SK-N-SH (cell line): Measurements from ENCODE around the gene DDIAS. TPM values are rescaled to one million over a fixed set of nuclear protein-coding genes. Genes with fewer than 3 reads are reported as not detected.

Source experiments
- CTCF ChIA-PET: fragments of 300-600, 350-600 bp; formaldehyde crosslinking; extraction: SDS; loops from one replicate; lab custom pipeline; 2021; lab: Yijun Ruan, JAX
- POLR2A ChIA-PET: fragments of 350-600 bp; sonication (Branson Sonifier 250); formaldehyde crosslinking; extraction: SDS; loops from one replicate; lab custom pipeline; 2020; ENCODE audit warnings: antibody characterized with exemption, inconsistent platforms; lab: Yijun Ruan, JAX
- DNase-seq: peaks from one replicate; pipeline ENCODE4 v3.0.0; 2012
- H2AFZ ChIP-seq: fragments of 200-600 bp; sonication (generic); 2 replicates; pipeline ENCODE4 v1.8.1; 2016; ENCODE audit warnings: antibody characterized with exemption, mild to moderate bottlenecking, low read depth
- H3F3A ChIP-seq: fragments of 200-600 bp; sonication (generic); replicated peaks from 2 replicates; pipeline ENCODE3; 2016; ENCODE audit warnings: antibody characterized with exemption, mild to moderate bottlenecking; ENCODE audit not compliant: insufficient read depth
- H3K27ac ChIP-seq, 2 experiments: fragments of 200-500 bp in 1 of 2; fragments of 200-600 bp in 1 of 2; sonication (Bioruptor generic) in 1 of 2; sonication (generic), shearing (Covaris generic) in 1 of 2; 2 replicates each; pipeline versions ENCODE4 v1.5.1 to v1.6.1; 2014 to 2016; ENCODE audit warnings: low read depth in 2 of 2, inconsistent platforms in 1 of 2, low read length in 1 of 2, mild to moderate bottlenecking in 1 of 2, mixed read lengths in 1 of 2
- H3K27me3 ChIP-seq: fragments of 200-600 bp; sonication (generic), shearing (Covaris generic); 2 replicates; pipeline ENCODE4 v1.6.1; 2016; ENCODE audit warnings: mixed run types; ENCODE audit not compliant: insufficient read depth
- H3K36me3 ChIP-seq, 2 experiments: fragments of 200-500 bp in 1 of 2; fragments of 200-600 bp in 1 of 2; sonication (Bioruptor generic) in 1 of 2; sonication (generic) in 1 of 2; replicated peaks in 1 of 2; 2 replicates each; pipeline versions ENCODE3 to v1.5.1; 2014 to 2016; ENCODE audit warnings: low read length in 1 of 2, mild to moderate bottlenecking in 1 of 2; ENCODE audit not compliant: insufficient read depth in 2 of 2, control insufficient read depth in 1 of 2
- H3K4me1 ChIP-seq, 2 experiments: fragments of 200-500 bp in 1 of 2; fragments of 200-600 bp in 1 of 2; sonication (Bioruptor generic) in 1 of 2; sonication (generic), shearing (Covaris generic) in 1 of 2; 2 replicates each; pipeline versions ENCODE4 v1.5.1 to v1.6.1; 2014 to 2016; ENCODE audit warnings: low read depth in 1 of 2, low read length in 1 of 2, mixed run types in 1 of 2; ENCODE audit not compliant: insufficient read depth in 2 of 2, control insufficient read depth in 1 of 2
- H3K4me2 ChIP-seq: fragments of 200-600 bp; sonication (generic), shearing (Covaris generic); 2 replicates; pipeline ENCODE4 v1.6.1; 2017; ENCODE audit warnings: mixed run types
- H3K4me3 ChIP-seq, 2 experiments: fragments of 200-500 bp in 1 of 2; fragments of 200-600 bp in 1 of 2; sonication (Bioruptor generic) in 1 of 2; sonication (generic), shearing (Covaris generic) in 1 of 2; 2 replicates each; pipeline versions ENCODE4 v1.5.1 to v1.8.1; 2014 to 2016; ENCODE audit warnings: low read depth in 2 of 2, inconsistent platforms in 1 of 2, low read length in 1 of 2, mild to moderate bottlenecking in 1 of 2, mixed read lengths in 1 of 2, moderate library complexity in 1 of 2
- H3K79me2 ChIP-seq: fragments of 200-600 bp; sonication (generic); 2 replicates; pipeline ENCODE4 v1.8.1; 2017; ENCODE audit warnings: mild to moderate bottlenecking; ENCODE audit not compliant: insufficient read depth
- H3K9ac ChIP-seq: fragments of 200-600 bp; sonication (generic); 2 replicates; pipeline ENCODE4 v1.6.1; 2017; ENCODE audit warnings: mixed run types
- H3K9me2 ChIP-seq: fragments of 200-600 bp; sonication (generic); 2 replicates; pipeline ENCODE4 v1.6.1; 2017; ENCODE audit warnings: mixed run types
- H3K9me3 ChIP-seq: fragments of 200-600 bp; sonication (generic); 2 replicates; pipeline ENCODE4 v1.6.1; 2017; ENCODE audit warnings: mixed run types, mild to moderate bottlenecking, moderate library complexity
- H4K20me1 ChIP-seq: fragments of 200-600 bp; sonication (generic); 2 replicates; pipeline ENCODE4 v1.6.1; 2017; ENCODE audit warnings: mild to moderate bottlenecking, mixed run types; ENCODE audit not compliant: insufficient read depth
- CHD2 ChIP-seq: fragments of 150-350 bp; IDR thresholded peaks from 2 replicates; pipeline ENCODE4 v1.6.1; 2018; ENCODE audit warnings: low read length; ENCODE audit not compliant: partially characterized antibody
- EZH2phosphoT487 ChIP-seq: fragments of 200-600 bp; sonication (generic); IDR thresholded peaks from 2 replicates; pipeline ENCODE4 v1.6.1; 2017; ENCODE audit warnings: low read depth, mixed run types, mild to moderate bottlenecking, antibody characterized with exemption, moderate library complexity, borderline replicate concordance
- FOSL2 ChIP-seq: IDR thresholded peaks from 2 replicates; pipeline ENCODE4 v1.4.0; 2012; ENCODE audit warnings: low read depth, mild to moderate bottlenecking, moderate library complexity, borderline replicate concordance
- FOXM1 ChIP-seq: IDR thresholded peaks from 2 replicates; pipeline ENCODE4 v1.4.0; 2012; ENCODE audit warnings: low read depth, mild to moderate bottlenecking
- GATA2 ChIP-seq: sonication (generic); formaldehyde crosslinking; IDR thresholded peaks from 2 replicates; pipeline ENCODE4 v1.5.0; 2020; ENCODE audit warnings: mild to moderate bottlenecking, missing genetic modification reagents
- IRF3 ChIP-seq: fragments of 150-350 bp; IDR thresholded peaks from 2 replicates; pipeline ENCODE4 v1.6.1; 2016; ENCODE audit warnings: mild to moderate bottlenecking, low read depth, low read length
- MEF2A ChIP-seq: IDR thresholded peaks from 2 replicates; pipeline ENCODE4 v1.4.0; 2012; ENCODE audit warnings: low read depth, borderline replicate concordance
- NRF1 ChIP-seq: IDR thresholded peaks from 2 replicates; pipeline ENCODE4 v1.6.1; 2012; ENCODE audit warnings: low read depth, mild to moderate bottlenecking, low read length
- RCOR1 ChIP-seq: fragments of 150-350 bp; IDR thresholded peaks from 2 replicates; pipeline ENCODE4 v1.6.1; 2017; ENCODE audit warnings: antibody characterized with exemption, low read length
- REST ChIP-seq: IDR thresholded peaks from 2 replicates; pipeline ENCODE4 v1.6.1; 2012; ENCODE audit warnings: mild to moderate bottlenecking, low read depth, low read length, moderate library complexity
- SMC3 ChIP-seq: IDR thresholded peaks from 2 replicates; pipeline ENCODE4 v1.6.1; 2012; ENCODE audit warnings: low read depth, low read length, improper control_type of control experiment
- TCF12 ChIP-seq: IDR thresholded peaks from 2 replicates; pipeline ENCODE4 v1.4.0; 2012
- TEAD4 ChIP-seq: IDR thresholded peaks from 2 replicates; pipeline ENCODE4 v1.4.0; 2012; ENCODE audit warnings: mild to moderate bottlenecking, borderline replicate concordance; ENCODE audit not compliant: insufficient read depth
- YY1 ChIP-seq: IDR thresholded peaks from 2 replicates; pipeline ENCODE4 v1.4.0; 2012; ENCODE audit warnings: low read depth, mild to moderate bottlenecking
- WGBS: methylation state at CpG from one replicate; pipeline ENCODE4 v1.1.6; 2017; ENCODE audit warnings: low lambda C conversion rate; 5-methylcytosine and 5-hydroxymethylcytosine counted together
- polyA plus RNA-seq, 3 experiments: library from polyadenylated mRNA; depleted of rRNA; stranded (reverse); fragments of >200 nt; gene quantifications; 2 replicates each; pipeline ENCODE4 v1.2.3, GENCODE V29; 2012
- TF ChIP-seq, protein P1 (sequence below): IDR thresholded peaks from 2 replicates; pipeline ENCODE4 v1.4.0; 2012; ENCODE audit warnings: low read depth, borderline replicate concordance

Gene DDIAS
- polyA plus RNA-seq, 1 of the 3 experiments (the other 2 are of a cell fraction) = 4.4 TPM

DNA sequence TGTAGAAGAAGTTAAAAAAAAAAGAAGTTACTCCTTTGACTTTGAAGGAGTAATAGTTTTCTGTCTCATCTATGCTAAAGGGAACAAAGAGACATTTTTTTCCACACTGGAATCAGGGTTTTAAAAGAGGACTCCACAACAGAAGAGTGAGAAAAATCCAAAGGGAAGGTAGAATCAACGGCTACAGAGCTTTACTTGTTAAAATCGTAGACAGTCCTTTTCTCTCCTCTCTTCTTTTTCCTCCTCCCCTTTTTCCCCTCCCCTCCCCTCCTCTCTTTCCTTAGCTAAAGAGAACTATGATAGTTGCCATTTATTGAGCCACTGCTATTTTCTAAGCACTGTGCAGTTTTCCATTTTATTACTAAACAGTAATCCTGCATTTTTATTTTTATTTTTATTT, 29.2 kb downstream of the DDIAS start:
- POLR2A ChIA-PET = no interaction called here
- Histone ChIP-seq H3K27me3 (no peaks in the 10 kb centered on the region), H3K4me1 (no peaks in the 10 kb centered on the region), H4K20me1 (no peaks in the 10 kb centered on the region), H3K4me3 (no peak overlapping the region), H3K36me3 (peaks cover 9 to 12% of the 10 kb centered on the region in 2 experiments), H3K4me2 (no peak overlapping the region), H3K9me2 (no peaks in the 10 kb centered on the region), H2AFZ (no peak overlapping the region), H3K79me2 (no peaks in the 10 kb centered on the region), H3K9me3 (no peaks in the 10 kb centered on the region), H3K27ac (no peak overlapping the region), H3F3A (peaks cover 5% of the 10 kb centered on the region), H3K9ac (no peak overlapping the region)
- CTCF ChIA-PET = interaction anchor here (1.1 to 1.8 kb wide), 3 partner anchors 8 to 213 kb away, joined by 3 to 9 read pairs (median 4); no protein-coding TSS in a partner anchor
- no peak for TF ChIP-seq GATA2
- DNase-seq = no peak
- 93% methylated on average over 2 of the region's 2 CpGs for WGBS

DNA sequence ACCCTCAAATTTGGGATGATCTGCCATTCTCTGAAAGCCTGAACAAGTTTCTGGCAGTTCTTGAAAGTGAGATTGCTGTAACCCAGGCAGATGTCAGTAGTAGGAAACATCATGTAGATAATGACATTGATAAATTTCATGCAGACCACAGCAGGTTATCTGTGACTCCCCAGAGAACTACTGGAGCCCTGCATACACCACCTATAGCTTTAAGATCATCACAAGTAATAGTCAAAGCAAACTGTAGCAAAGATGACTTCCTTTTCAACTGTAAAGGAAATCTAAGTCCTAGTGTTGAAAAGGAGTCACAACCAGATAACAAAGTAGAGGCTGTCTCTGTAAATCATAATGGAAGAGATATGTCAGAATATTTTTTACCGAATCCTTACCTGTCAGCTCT, 31.0 kb downstream of the DDIAS start:
- ChIA-PET CTCF (no interaction called here), POLR2A (no interaction called here)
- no peaks in the 10 kb centered on the region for H3K4me1 ChIP-seq
- no peak overlapping the region for H3K9ac ChIP-seq
- no peak overlapping the region for H2AFZ ChIP-seq
- no peaks in the 10 kb centered on the region for H3K27me3 ChIP-seq
- H3K9me3 ChIP-seq = no peaks in the 10 kb centered on the region
- 100% methylated on average over 1 of the region's 1 CpG for WGBS
- H3F3A ChIP-seq = peaks cover 5% of the 10 kb centered on the region
- no peak overlapping the region for H3K27ac ChIP-seq
- no peaks in the 10 kb centered on the region for H3K79me2 ChIP-seq
- no peak overlapping the region for H3K4me2 ChIP-seq
- H4K20me1 ChIP-seq = no peaks in the 10 kb centered on the region
- no peak overlapping the region for H3K4me3 ChIP-seq
- DNase-seq = no peak
- H3K36me3 ChIP-seq = peaks cover 9 to 12% of the 10 kb centered on the region in 2 experiments
- TF ChIP-seq YY1 (no peak), CHD2 (no peak), FOSL2 (no peak), NRF1 (no peak)
- no peaks in the 10 kb centered on the region for H3K9me2 ChIP-seq

GRCh38 chr11:82936261-82936660, 34.7 kb downstream of the DDIAS start:
- POLR2A ChIA-PET = no interaction called here
- H3K9me2 ChIP-seq = no peaks in the 10 kb centered on the region
- H3K27ac ChIP-seq = no peak overlapping the region
- no peaks in the 10 kb centered on the region for H3K9me3 ChIP-seq
- no peaks in the 10 kb centered on the region for H3K4me1 ChIP-seq
- peaks cover 5 to 12% of the 10 kb centered on the region in 2 experiments for H3K36me3 ChIP-seq
- WGBS = 93% methylated on average over 3 of the region's 3 CpGs
- H3K4me3 ChIP-seq = no peak overlapping the region
- no peak overlapping the region for H2AFZ ChIP-seq
- H3F3A ChIP-seq = peaks cover 5% of the 10 kb centered on the region
- no peak overlapping the region for H3K4me2 ChIP-seq
- no peaks in the 10 kb centered on the region for H3K79me2 ChIP-seq
- H3K27me3 ChIP-seq = no peaks in the 10 kb centered on the region
- no peak overlapping the region for H3K9ac ChIP-seq
- no peaks in the 10 kb centered on the region for H4K20me1 ChIP-seq
- CTCF ChIA-PET = no interaction called here
- no peak for DNase-seq
- TF ChIP-seq FOXM1 (no peak), FOSL2 (no peak), RCOR1 (no peak), NRF1 (no peak), EZH2phosphoT487 (no peak), REST (no peak), TEAD4 (no peak), MEF2A (no peak), IRF3 (no peak), CHD2 (no peak), TCF12 (no peak), SMC3 (no peak)
- TF ChIP-seq, protein P1, sequence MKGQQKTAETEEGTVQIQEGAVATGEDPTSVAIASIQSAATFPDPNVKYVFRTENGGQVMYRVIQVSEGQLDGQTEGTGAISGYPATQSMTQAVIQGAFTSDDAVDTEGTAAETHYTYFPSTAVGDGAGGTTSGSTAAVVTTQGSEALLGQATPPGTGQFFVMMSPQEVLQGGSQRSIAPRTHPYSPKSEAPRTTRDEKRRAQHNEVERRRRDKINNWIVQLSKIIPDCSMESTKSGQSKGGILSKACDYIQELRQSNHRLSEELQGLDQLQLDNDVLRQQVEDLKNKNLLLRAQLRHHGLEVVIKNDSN = no peak
